NCI-H187 (cell line): ENCODE results near the gene ACER3.
"Not testable (repeated sequence)": the region's sequence is repeated elsewhere in the genome, so short reads cannot be mapped to it uniquely, and the experiment has no call there.

Experiments
- DNase-seq, 2 experiments: peaks; one replicate each; lab custom pipeline; 2025; lab: John Stamatoyannopoulos, UW

The ACER3 gene

DNA sequence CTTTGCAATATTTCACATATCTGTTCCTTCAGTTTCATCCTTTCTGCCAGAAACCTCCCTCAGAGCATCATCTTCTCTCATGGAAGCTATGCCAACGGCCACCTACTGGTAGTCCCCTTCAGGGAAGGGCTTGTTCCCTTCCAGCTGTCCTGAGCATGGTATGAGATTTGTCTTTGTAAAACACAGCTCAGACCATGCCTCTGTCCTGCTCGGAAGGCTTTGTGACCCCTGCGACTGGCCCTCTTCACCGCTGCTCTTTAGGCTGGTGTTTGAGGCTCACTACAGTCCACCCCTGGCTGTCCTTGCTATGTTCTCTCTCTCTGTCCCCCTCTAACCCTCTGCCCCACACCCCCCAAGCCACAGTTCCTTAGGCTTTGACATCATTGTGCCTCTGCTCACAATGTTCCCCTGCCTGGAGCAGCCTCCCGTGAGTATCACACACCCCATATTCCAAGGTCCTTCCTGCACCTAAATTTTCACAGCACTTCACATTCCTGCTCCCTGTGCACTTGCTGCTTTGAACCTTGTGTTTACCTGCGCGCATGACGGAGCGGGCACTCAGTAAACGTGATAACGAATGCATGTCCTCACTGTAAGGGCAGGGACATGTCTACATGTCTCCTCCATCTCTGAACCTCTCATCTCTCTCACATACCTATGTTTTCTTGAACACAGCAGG, 24.0 kb upstream of the ACER3 start:
- DNase-seq, result no peak

DNA sequence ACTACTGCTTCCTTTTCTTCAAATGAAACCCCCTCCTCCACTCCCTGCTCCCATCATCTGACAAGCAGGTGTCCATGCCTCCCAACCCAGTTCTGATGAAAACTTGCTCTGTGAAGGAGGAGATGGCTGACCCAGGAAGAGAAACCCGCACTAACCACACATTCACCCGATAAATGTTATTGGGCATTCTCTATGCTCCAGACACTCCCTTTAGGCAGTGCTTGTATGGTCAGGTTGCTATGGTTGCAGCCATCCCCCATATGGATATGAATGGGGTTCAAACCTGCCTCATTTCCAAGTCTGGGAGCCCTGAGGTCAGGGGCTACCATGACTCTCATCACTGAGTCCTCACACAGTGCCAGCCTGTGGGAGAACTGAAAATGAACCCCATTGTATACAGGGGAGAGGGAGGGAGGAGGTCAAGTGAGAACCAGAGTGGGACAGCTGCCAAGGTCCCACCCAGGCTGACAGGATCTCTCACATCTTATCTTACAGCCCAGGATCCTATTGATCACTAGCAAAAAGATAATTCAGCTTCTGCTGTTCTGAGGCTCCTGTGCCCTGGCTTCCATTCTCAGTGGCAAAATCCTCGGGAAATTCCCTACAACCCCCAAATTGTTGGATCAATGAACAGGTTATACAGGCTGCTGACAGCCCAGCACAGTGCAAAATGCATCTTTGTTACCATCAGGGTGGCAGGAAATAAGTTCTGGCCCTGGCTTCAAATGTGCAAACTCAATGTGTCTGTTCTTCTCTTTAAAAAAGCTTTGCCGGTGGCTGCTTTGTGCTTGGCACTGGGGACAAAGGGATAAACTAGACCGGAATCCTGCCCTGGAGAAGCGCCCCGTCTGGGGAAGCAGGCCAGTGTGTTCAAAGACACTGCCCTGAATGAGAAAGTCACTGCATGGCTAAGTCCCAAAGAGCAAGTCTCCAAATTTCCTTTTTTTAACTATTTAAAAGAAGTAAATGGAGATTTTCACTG, 22.7 kb upstream of the ACER3 start:
- no peak for DNase-seq

DNA sequence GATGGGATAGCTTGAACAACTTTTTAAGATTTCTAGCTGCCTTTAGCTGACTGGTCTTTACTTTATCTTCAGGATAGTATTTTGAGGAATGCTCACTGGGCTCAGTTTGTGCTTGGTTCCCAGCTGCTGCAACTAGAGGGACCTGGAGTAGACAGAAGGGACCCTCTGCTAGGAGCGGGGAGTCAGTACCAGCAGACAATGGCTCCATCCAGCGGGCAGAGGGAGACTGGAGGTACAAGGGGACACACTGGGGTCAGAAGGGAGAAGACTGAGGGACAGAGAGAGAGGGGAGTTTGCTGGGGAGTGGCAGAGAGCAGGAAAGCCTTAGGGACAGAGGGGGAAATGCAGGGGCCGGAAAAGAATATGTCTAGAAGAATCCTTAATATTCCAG, 22.0 kb upstream of the ACER3 start:
- no peak for DNase-seq

DNA sequence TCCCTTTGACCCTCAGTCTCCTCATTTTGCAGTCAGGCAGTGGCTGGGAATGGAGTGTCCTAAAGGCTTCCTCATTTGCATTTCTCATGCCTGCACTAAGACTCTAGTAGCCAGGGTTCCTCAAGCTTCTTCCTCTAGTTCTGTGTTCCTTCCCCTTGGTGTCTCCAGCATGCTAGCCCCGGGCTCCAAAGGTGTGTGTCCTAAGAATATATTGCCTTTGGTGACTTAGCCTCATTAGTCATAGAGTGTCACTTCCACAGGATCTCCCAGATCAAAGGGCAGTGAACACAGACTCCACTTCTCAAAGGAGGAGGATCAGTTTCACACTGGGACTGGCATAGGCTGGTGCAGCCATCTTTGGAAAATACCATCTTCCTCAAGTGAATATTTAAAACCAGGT, 21.4 kb upstream of the ACER3 start:
- no peak for DNase-seq

DNA sequence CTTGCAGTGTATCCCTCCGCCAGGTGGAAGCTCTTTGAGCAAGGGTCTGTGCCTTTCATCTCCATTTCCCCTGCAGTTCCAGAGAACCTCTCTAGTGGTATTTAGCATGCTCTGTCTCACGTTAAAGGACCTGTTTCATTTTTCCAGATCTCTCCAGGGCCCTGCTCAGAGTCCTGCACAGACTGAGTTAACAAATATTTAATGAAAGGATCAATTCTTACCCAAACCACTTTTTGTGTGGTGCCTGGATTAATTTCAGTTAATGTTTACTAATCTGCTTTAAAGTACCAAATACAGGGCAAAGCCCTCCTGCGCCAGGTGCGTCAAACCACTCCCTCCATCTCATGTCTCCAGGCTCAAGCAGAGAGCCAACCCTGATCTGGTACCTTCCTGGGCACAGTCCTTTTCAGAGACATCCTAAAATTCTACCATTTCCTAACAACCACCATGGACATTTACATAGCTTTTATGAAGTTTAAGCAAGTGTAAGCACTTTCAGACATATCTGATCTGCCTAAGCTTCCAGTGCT, 18.7 kb upstream of the ACER3 start:
- DNase-seq, result no peak

DNA sequence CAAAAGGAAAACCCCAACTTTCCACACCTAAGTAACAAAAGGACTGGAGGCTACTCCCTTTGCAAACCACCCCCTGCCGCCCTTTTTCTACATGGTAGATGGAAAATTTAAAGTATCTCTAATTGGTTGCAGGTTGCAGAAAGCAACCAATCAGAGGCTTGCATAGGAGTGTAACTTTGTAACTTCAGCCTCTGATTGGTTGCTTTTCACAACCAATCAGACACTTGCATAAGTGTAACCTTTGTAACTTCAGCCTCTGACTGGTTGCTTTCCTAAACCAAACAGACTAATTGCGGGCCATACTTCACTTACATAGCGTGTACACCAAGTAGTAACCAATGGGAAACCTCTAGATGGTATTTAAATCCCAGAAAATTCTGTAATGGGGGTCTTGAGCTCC, 16.8 kb upstream of the ACER3 start:
- DNase-seq, result no peak

DNA sequence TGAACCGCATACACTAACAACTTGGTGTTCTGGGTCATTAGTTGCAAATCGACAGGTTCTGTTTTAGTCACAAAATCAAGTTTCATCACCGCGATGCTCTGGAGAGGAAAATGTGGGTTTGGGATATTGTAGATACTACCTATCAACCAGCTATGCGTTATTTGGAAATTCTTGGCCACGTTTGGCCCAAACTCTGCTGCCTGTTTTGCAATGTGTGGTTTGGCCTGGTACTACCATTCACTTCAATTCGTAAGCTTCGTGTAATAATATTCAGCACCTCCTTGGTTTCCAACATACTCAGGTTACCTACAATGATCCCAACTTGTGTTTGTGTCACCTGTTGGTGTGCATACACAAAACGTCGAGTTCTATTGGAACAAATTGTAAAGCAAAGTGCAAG, 16.2 kb upstream of the ACER3 start:
- DNase-seq, result no peak

DNA sequence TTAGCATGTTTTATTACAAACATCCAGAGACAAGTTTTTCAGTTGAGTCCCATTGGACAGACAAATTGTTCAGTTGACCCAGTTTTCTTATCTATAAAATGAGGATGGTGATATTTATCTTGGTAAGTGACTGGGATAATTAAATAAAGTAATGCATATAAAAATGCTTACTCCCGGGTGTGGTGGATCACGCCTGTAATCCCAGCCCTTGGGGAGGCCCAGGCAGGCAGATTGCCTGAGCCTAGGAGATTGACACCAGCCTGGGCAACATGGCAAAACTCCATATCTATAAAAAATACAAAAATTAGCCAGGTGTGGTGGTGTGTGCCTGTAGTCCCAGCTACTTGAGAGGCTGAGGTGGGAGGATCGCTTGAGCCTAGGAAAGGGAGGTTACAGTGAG, 15.6 kb upstream of the ACER3 start:
- DNase-seq, result no peak

DNA sequence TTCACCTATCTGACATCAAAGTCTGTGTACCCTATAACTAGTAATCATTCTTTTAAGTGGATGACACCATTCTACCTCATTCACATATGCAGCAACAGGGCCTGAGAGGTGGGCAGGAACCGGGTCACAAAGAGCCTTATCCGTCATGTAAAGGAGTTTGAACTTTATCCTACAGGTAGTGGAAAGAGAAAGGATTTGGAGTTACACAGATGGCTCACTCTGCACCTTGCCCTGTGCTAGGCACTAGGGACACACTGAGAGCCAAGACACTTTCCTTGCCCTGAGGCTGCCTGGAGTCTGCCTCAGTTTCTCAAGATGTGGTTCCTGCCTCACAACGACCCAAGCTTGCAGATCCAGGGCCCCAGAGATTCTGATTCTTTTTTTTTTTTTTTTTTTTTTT, 14.3 kb upstream of the ACER3 start:
- no peak for DNase-seq

DNA sequence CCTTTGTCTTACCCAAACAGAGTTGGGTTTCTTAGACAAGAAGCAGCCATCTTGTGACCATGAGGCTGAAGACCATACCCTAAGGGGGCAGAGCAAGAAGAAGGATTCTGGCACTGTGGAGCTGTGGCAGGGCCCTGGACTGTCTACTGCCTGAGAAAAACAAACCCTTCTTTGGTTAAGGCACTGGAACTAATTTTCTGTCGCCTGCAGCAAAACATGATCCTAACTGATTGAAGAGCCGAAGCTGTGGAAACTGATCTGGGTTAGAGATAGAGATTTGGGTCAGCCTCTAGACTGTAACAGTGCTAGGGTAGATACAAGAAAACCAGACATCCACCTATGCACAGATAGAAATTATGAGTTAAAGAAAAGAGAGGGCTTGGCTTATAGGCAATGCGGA, 11.3 kb upstream of the ACER3 start:
- no peak for DNase-seq

DNA sequence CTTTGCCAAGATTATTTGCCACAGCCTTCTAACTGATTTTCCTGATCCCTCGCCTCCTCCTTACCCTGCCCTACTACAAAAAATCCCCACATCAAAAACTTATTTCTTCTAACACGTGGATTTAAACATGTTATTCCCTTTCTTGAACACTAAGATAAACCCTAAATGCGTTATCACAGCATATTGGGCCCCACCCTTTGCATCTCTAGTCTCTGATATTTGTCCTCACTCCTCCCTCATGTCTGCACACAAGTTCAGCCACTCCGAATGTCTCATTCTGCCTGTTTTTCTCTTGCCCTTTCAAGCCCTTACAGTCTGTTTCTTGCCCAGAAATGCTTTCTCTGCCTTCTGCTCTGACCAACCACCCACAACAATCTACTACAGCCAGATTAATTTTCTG, 10.6 kb upstream of the ACER3 start:
- DNase-seq, result no peak

DNA sequence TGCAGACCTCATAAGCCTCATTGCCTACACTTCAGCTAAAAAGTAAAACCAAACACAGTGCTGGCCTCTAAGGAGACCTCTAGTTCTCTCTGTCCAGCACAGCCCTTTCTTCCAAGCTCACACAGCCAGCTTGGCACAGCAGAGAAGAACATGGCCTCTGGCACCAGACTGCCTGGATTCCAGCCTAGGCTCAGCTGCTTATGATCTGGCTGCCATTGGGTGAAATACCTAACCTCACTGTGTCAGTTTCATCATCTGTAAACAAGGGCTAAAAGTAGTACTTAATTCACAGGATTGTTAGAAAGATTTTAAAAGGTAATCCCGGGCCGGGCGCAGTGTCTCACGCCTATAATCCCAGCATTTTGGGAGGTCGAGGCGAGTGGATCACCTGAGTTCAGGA, 9.9 kb upstream of the ACER3 start:
- no peak for DNase-seq

DNA sequence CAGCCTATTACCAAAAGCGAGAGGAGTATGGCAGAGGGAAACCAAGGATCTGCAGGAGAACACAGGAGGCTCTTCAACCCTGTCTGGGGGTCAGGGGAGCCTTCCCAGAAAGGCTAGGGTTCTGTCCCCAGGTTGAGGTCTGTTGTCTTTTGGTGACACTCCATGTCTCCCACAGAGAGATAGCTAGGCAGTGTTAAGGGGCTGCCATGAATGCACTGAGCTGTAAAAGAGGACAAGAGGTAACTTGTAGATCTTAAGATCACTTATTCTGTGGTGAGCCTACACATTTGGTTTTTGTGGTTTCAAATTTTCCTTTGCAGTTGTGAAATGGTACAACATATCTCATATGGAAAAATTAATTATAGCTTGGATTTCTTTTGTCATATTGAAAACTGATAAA, 6.0 kb upstream of the ACER3 start:
- DNase-seq, result peak; percentile 0 to 3

DNA sequence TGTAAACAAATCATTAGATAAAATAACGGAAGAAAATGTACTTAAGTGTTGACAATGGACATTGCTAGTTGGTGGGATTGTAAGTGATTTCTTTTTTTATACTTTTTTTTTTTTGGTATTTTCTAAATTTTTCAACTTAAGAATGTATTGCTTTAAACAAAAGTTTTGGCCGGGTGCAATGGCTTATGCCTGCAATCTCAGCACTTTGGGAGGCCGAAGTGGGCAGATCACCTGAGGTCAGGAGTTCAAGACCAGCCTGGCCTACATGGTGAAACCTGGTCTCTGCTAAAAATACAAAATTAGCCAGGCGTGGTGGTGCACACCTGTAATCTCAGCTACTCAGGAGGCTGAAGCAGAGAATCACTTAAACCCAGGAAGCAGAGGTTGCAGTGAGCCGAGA, 5.0 kb upstream of the ACER3 start:
- not testable (repeated sequence) for DNase-seq

DNA sequence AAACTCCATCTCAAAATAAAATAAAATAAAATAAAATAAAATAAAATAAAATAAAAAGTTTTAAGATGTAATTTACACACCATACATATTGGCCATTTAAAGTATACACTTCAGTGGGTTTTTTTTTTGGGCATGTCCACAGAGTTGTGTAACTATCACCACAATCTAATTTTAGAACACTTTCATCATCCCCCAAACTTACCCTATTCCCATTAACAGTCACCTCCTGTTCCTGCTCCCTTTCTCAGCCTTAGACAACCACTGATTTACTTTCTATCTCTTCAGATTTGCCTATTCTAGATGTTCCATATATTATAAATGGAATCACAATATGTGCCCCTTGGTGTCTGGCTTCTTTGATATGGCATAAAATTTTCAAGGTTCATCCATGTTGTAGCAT, 4.6 kb upstream of the ACER3 start:
- DNase-seq, result no peak

DNA sequence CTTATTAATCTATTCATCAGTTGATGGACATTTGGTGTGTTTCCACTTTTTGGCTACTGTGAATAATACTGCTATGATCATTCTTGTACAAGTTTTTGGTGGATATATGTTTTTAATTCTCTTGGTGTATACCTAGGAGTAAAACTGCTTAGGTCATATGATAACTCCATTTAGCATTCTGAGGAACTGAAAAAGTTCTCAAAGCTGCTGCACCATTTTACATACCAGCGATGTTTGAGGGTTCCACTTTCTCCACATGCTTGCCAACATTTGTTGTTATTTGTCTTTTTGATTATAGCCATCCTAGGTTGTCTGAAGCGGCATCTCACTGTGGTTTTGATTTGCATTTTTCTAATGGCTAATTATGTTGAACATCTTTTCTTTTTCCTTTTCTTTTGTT, 4.1 kb upstream of the ACER3 start:
- no peak for DNase-seq

DNA sequence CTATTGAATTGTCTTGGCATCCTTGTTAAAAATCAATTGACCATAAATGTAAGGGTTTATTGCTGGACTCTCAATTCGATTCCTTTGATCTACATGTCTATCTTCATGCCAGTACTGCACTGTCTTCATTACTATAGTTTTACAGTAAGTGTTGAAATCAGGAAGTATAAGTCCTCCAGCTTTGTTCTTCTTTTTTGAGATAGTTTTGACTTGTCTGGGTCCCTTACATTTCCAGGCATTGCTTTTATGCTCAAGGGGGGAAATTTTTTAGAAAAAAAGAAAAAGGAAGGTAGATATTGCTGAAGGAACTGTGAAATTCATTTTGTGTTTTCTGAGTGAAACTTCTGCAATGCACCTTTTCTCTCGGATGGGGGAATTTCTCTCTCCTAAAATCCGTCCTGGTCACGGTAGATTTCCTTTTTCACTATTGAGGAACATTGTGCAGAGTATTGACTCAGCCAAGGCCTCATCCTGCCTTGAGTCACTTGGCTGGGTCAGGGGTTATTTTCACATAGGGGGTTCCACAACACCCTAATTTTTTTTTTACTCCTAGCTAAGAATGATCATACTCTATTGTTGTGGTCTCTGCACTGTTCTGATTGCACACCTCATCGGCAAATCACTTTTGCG, 2.8 kb upstream of the ACER3 start:
- no peak for DNase-seq

DNA sequence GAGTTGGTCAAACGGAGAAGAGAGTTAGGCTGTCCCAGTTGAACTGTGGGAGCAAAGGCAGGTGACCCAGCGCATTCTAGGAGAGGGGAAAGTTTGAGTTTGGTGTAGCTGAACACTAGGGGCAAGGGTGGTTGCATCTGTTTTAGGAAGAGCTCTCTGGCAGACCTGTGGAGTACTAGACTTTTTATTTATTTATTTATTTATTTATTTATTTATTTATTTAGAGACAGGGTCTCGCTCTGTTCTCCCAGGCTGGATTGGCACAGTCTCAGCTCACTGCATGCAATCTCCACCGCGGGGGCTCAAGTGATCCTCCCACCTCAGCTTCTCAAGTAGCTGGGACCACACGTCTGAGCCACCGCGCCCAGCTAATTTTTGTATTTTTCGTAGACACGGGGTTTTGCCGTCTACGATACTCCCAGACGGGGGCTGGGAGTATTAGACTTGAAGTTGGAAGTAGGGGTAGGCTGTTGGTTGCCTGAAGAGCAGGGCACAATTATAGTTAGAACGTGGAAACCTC, 950 bp upstream of the ACER3 start:
- DNase-seq, result no peak

DNA sequence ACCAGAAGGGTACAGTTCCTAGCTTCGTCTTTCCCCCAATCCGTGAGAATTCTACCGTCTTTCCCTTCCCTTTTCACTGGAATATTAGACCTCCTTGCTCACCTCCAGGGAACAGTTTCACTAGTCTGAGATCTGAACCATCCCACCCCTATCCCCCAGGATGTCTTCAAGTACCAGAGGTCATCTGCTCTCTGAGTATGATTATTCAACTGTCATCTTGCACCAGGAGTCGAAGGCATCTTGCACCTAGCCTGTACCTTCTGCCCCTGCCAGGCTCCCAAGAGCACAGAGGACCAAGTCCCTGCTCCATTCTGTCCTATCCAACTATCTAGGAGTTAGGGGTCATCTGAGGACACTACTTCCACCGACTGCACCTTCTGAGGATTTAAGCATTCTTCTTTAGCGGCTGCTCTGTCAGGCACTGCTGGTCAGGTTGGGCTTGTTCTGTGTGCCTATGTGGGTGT, 804 bp downstream of the ACER3 start:
- DNase-seq, result no peak

DNA sequence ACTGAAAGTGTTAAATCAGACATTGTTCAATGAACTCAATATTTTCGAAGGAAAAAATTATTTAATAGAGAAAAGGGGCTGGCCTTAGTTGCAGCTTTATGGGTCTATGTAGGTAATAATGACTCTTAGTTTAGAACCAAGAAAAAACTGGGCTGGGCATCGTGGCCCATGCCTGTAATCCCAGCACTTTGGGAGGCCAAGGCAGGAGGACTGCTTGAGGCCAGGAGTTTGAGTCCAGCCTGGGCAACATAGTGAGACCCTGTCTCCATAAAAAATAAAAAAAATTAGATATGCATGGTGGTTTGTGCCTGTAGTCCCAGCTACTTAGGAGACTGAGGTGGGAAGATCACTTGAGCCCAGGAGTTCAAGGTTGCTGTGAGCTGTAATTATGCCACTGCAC, 2.1 kb downstream of the ACER3 start:
- not testable (repeated sequence) for DNase-seq

DNA sequence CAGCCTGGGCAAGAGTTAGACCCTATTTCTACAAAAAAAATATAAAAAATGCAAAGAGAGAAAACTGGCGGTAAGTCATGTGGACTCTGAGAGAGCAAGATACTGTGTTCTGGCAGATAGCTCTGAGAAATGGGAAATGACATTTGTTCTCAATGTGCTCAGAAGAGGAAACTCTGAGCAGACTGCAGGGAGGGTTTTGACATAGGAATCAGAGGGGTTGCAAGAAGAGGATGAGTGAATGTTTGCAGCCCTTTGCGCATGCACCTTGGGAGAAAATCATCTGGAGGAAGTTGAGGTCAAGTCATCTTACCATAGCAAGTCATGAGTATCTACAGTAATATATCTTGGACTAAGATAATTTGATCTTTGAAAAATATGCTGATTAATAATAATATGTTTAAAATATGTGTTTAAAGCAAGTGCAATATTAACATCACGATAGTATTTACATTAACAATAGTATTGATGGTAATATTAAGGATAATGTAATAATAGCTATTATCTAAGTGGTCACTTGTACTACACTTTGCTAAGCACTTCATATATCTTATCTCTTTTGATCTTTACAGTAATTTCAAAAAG, 2.6 kb downstream of the ACER3 start:
- no peak for DNase-seq
